BLaER1 treated with 17β-estradiol and CSF1 and Interleukin-3, amounts not matched to agents 10 nM and 100 nM (cell line): ENCODE measurements around the gene MTERF1.

Experiments
- H3K27ac ChIP-seq, 11 experiments: shearing (Covaris generic); formaldehyde crosslinking; 2 replicates each; pipeline ENCODE4 v1.8.1; 2022
- H3K27me3 ChIP-seq, 11 experiments: shearing (Covaris generic); formaldehyde crosslinking; 2 replicates each; pipeline ENCODE4 v1.8.1; 2022
- H3K36me3 ChIP-seq, 11 experiments: shearing (Covaris generic); formaldehyde crosslinking; 2 replicates each; pipeline ENCODE4 v1.8.1; 2022
- H3K4me1 ChIP-seq, 10 experiments: shearing (Covaris generic); formaldehyde crosslinking; 2 replicates each; pipeline ENCODE4 v1.8.1; 2022
- H3K4me2 ChIP-seq, 11 experiments: shearing (Covaris generic); formaldehyde crosslinking; 2 replicates each; pipeline ENCODE4 v1.8.1; 2022
- H3K4me3 ChIP-seq, 10 experiments: shearing (Covaris generic); formaldehyde crosslinking; 2 replicates each; pipeline ENCODE4 v1.8.1; 2022
- H3K9ac ChIP-seq, 11 experiments: shearing (Covaris generic); formaldehyde crosslinking; 2 replicates each; pipeline ENCODE4 v1.8.1; 2022
- H3K9me3 ChIP-seq, 11 experiments: shearing (Covaris generic); formaldehyde crosslinking; replicated peaks in 1 of 11; 2 replicates each; pipeline ENCODE4 v1.8.1; 2022
- H4K20me1 ChIP-seq, 11 experiments: shearing (Covaris generic); formaldehyde crosslinking; 2 replicates each; pipeline ENCODE4 v1.8.1; 2022
- Cebpa-rat ChIP-seq, 11 experiments: shearing (Covaris generic); IDR thresholded peaks; 2 replicates each; pipeline ENCODE4 v1.8.1; 2022

The MTERF1 gene

DNA sequence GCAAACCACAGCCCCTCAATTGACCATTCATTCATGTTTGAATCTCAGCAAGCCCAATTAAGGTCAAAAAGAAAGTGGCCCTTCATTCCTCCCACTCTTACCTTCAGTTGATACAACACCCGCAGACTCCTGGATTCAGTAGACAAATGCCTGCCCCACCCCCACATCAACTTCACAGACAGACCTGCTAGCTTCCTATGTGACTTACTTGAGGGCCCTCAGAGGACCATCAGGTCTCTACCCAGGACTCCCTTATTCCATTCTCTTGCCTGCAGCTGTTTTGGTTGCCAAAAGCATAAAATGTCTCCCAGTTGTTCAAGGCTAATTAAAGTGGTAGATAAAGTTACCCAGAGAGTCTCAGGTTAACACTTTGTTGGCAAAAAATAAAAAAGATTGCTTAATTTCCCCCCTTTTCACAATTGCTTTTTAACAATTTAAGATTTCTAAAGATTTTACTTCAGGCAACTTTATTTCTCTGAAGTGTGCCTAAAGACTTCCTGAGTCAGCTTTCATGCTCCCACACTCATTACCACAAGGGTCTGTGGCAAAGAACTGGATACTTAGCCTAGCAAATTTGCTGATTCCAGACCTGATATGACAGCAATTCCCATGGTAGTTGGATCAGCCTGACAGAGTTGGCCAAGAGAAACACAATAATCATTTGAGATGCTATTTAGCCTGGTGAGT, 3.3 kb upstream of the MTERF1 start:
- H3K36me3 ChIP-seq, result peaks cover 0 to 5% (median 1%) of the 10 kb centered on the region in 11 experiments; a peak in 15 of 22 replicates
- no peak for TF ChIP-seq Cebpa-rat (IDR thresholded peaks at IDR 0.05)
- peaks cover 8 to 25% (median 12%) of the 10 kb centered on the region in 10 experiments; a peak in 16 of 20 replicates for H3K4me1 ChIP-seq
- no peaks in the 10 kb centered on the region for H4K20me1 ChIP-seq
- H3K4me3 ChIP-seq, result no peak overlapping the region
- H3K9me3 ChIP-seq, result peaks cover 27 to 43% (median 34%) of the 10 kb centered on the region in 11 experiments
- H3K27ac ChIP-seq, result no peak overlapping the region
- no peaks in the 10 kb centered on the region for H3K27me3 ChIP-seq
- no peak overlapping the region for H3K9ac ChIP-seq
- peak overlapping the region in 2 of 11 experiments; percentile 10 to 50; a peak in 3 of 22 replicates for H3K4me2 ChIP-seq

DNA sequence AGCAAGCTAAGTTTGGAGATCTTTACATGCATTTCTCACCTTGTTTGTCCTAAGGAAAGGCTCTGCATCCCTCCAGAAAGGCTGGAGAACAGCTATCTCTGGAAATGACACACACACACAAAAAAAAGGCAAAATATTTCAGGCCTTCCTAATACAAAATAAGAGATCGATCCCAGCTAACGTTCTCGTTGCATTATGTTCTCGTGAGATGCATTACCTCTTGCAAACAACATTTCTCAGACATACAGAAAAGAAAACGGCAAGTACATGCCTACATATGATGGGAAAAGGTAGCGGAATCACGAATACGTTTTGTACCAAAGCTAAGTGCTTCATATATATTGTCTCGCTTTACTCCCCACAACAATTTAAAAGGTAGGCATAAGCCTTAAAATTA, 488 bp downstream of the MTERF1 start:
- H3K9ac ChIP-seq, result peak overlapping the region; percentile 77 to 88 (median 82)
- peak overlapping the region; percentile 75 to 91 (median 87) for H3K4me2 ChIP-seq
- TF ChIP-seq Cebpa-rat (IDR thresholded peaks at IDR 0.05), result no peak
- no peaks in the 10 kb centered on the region for H3K27me3 ChIP-seq
- peak overlapping the region; percentile 74 to 93 (median 82) for H3K4me3 ChIP-seq
- H3K27ac ChIP-seq, result peak overlapping the region; percentile 73 to 88 (median 81)
- H4K20me1 ChIP-seq, result peaks cover 0 to 5% (median 0%) of the 10 kb centered on the region in 11 experiments; a peak in 2 of 22 replicates
- peaks cover 30 to 43% (median 37%) of the 10 kb centered on the region in 11 experiments for H3K36me3 ChIP-seq
- H3K9me3 ChIP-seq, result peaks cover 0 to 11% (median 5%) of the 10 kb centered on the region in 11 experiments; a peak in 8 of 22 replicates
- H3K4me1 ChIP-seq, result peaks cover 12 to 38% (median 15%) of the 10 kb centered on the region in 10 experiments; a peak in 16 of 20 replicates

DNA sequence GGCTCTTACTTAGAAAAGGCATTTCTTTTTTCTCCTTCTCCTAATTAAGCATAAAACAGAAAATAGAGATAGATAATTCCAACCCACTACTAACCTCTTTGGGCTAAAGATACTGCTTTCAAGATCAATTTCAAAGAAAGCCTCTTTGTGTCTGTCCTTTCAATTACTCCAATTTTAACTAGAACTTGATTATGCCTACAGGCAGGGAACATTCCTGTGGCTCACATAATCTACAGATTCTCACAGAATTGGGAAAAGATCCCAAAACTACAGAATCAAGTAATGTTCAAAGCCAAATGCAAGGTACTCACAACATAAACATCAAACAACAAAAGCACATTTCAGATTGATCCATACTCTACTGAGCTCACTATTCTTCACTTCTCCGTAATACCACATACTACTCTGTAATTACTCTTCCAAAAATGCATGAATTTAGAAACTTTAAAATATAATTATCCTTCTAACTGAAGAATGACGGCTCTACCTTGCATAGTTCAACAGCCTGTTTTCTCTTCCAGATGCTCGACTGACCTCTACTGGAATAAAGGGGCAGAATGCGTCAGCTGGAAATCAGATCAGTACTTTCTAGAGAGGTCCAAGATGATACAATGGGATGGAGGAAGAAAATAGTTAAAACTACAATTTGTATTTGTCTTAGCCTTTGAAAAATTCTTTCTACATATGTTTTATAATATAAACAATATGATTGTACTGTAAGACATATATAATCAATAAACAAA, 3.9 kb downstream of the MTERF1 start:
- Histone ChIP-seq H3K27ac (no peak overlapping the region), H4K20me1 (peaks cover 0 to 7% (median 0%) of the 10 kb centered on the region in 11 experiments; a peak in 2 of 22 replicates), H3K4me2 (no peak overlapping the region), H3K9me3 (peaks cover 0 to 6% (median 4%) of the 10 kb centered on the region in 11 experiments; a peak in 9 of 22 replicates), H3K4me1 (peaks cover 12 to 23% (median 15%) of the 10 kb centered on the region in 10 experiments; a peak in 16 of 20 replicates), H3K27me3 (no peaks in the 10 kb centered on the region), H3K4me3 (no peak overlapping the region), H3K9ac (no peak overlapping the region), H3K36me3 (peaks cover 52 to 75% (median 63%) of the 10 kb centered on the region in 11 experiments)
- no peak for TF ChIP-seq Cebpa-rat (IDR thresholded peaks at IDR 0.05)

DNA sequence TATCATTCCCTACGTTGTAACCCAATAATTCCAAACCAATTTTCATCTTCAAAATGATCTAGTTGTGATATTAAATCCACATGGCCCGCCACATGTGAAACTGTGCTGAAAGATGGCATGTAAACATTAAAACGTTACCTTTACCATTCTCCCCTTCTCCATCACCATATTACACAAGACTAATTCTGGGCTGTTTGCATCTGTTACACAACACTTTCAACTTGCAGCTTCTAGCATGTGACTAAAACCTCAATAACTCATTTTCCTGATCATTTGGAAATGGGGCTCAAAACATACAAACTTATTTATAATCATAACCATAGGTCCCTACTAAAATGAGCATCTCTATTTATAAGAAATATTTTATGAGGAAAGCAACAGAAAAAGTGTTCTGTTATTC, 4.7 kb downstream of the MTERF1 start:
- no peak overlapping the region for H3K27ac ChIP-seq
- no peak overlapping the region for H3K9ac ChIP-seq
- peaks cover 0 to 7% (median 0%) of the 10 kb centered on the region in 11 experiments; a peak in 2 of 22 replicates for H4K20me1 ChIP-seq
- peaks cover 0 to 4% (median 0%) of the 10 kb centered on the region in 11 experiments; a peak in 1 of 22 replicates for H3K9me3 ChIP-seq
- TF ChIP-seq Cebpa-rat (IDR thresholded peaks at IDR 0.05), result no peak
- no peak overlapping the region for H3K4me2 ChIP-seq
- H3K27me3 ChIP-seq, result no peaks in the 10 kb centered on the region
- H3K4me3 ChIP-seq, result no peak overlapping the region
- peaks cover 52 to 78% (median 68%) of the 10 kb centered on the region in 11 experiments for H3K36me3 ChIP-seq
- peaks cover 12 to 23% (median 14%) of the 10 kb centered on the region in 10 experiments; a peak in 16 of 20 replicates for H3K4me1 ChIP-seq

DNA sequence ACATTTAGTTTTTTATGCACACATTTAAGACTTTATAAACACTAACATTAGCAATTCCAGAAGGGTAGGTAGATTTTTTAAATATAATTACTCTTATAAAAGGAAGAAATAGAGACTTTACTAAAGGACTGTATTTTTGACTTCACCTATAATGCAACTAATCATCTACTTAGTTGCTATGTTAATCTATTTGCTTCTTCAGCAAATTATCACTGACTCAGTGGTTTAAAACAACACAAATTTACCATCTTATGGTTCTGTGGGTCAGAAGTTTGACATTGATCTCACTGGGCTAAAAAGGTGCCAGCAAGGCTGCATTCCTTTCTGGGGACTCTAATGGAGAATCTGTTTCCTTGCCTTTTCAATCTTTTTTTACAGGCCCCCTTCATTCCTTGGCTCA, 7.6 kb downstream of the MTERF1 start:
- TF ChIP-seq Cebpa-rat (IDR thresholded peaks at IDR 0.05), result no peak
- Histone ChIP-seq H3K4me2 (no peak overlapping the region), H3K9me3 (peaks cover 0 to 4% (median 0%) of the 10 kb centered on the region in 11 experiments; a peak in 1 of 22 replicates), H3K36me3 (peaks cover 48 to 76% (median 61%) of the 10 kb centered on the region in 11 experiments), H4K20me1 (peaks cover 0 to 7% (median 0%) of the 10 kb centered on the region in 11 experiments; a peak in 2 of 22 replicates), H3K27me3 (no peaks in the 10 kb centered on the region), H3K4me3 (no peak overlapping the region), H3K4me1 (peaks cover 0 to 7% (median 0%) of the 10 kb centered on the region in 10 experiments; a peak in 1 of 20 replicates), H3K27ac (no peak overlapping the region), H3K9ac (no peak overlapping the region)

DNA sequence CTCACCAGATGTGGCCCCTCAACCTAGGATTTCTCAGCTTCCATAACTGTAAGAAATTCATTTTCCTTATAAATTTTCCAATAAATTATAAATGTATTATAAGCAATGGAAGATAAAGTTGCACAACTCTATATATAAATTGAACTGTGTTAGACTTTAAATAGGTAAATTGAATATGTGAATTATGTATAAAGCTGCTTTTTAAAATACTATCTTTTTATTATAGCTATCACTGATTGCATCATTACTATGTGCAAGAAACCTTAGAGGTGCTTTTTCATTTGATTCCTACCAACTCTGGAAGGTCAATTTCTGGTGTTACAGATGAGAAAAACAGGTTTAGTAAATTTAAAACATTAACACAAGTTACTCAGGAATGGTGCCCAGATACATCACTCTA, 8.4 kb downstream of the MTERF1 start:
- Histone ChIP-seq H3K27me3 (no peaks in the 10 kb centered on the region), H3K36me3 (peaks cover 44 to 71% (median 59%) of the 10 kb centered on the region in 11 experiments), H4K20me1 (peaks cover 0 to 7% (median 0%) of the 10 kb centered on the region in 11 experiments; a peak in 3 of 22 replicates), H3K27ac (no peak overlapping the region), H3K4me2 (no peak overlapping the region), H3K9me3 (peaks cover 0 to 4% (median 0%) of the 10 kb centered on the region in 11 experiments; a peak in 1 of 22 replicates), H3K4me3 (no peak overlapping the region), H3K4me1 (peaks cover 0 to 7% (median 0%) of the 10 kb centered on the region in 10 experiments; a peak in 1 of 20 replicates), H3K9ac (no peak overlapping the region)
- no peak for TF ChIP-seq Cebpa-rat (IDR thresholded peaks at IDR 0.05)

DNA sequence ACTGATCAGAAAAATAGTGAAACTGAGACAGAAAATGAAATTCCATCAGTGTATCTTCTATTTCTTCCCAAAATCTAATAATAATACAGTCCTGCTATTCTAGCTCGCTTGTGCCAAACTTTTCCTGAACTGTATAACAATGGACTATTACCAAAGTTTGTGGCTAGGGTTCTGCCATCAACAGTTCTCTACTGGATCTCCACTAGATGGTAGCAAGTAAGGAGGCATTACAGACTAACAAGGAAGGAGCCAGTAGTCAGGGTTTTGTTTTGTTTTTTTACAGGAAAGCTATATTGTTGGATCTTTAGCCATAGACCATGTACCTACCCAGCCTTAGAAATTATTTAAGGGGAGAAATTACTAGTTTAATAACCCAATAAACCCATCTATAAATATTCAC, 10.8 kb downstream of the MTERF1 start:
- no peak overlapping the region for H3K27ac ChIP-seq
- no peak overlapping the region for H3K9ac ChIP-seq
- peaks cover 0 to 4% (median 0%) of the 10 kb centered on the region in 11 experiments; a peak in 1 of 22 replicates for H4K20me1 ChIP-seq
- TF ChIP-seq Cebpa-rat (IDR thresholded peaks at IDR 0.05), result no peak
- no peak overlapping the region for H3K4me2 ChIP-seq
- H3K27me3 ChIP-seq, result no peaks in the 10 kb centered on the region
- peaks cover 0 to 8% (median 0%) of the 10 kb centered on the region in 10 experiments; a peak in 3 of 20 replicates for H3K4me1 ChIP-seq
- H3K4me3 ChIP-seq, result no peak overlapping the region
- peaks cover 26 to 64% (median 44%) of the 10 kb centered on the region in 11 experiments for H3K36me3 ChIP-seq
- H3K9me3 ChIP-seq, result peaks cover 0 to 7% (median 4%) of the 10 kb centered on the region in 11 experiments; a peak in 7 of 22 replicates

DNA sequence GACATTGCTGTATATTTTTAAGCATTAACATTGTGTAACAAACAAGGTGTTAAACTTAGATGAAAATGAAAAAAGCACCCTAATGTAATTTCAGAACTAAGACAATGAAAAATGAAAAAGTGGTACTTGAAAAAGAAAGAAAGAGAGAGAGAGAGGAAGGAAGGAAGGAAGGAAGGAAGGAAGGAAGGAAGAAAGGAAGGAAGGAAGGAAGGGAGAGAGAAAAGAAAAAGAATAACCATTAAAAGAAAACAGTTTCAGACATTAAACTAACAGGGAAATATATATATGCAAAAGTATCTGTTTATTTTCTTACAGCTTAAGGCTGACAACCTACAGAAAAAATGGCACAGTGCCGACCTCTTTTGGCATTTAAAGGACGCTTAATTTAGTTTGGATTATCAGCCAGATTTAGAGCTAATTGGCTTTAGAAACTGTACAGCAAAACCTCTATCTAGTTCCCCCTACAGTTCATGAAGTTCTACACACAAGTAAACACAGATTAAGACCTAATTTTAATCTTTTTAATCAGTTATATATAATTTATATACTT, 13.8 kb downstream of the MTERF1 start:
- Histone ChIP-seq H3K9me3 (peaks cover 0 to 11% (median 7%) of the 10 kb centered on the region in 11 experiments; a peak in 7 of 22 replicates), H3K4me2 (peak overlapping the region in 3 of 11 experiments; percentile 22 to 36 (median 27); a peak in 3 of 22 replicates), H4K20me1 (peaks cover 0 to 4% (median 0%) of the 10 kb centered on the region in 11 experiments; a peak in 1 of 22 replicates), H3K27ac (no peak overlapping the region), H3K36me3 (peaks cover 10 to 43% (median 22%) of the 10 kb centered on the region in 11 experiments; a peak in 20 of 22 replicates), H3K4me1 (peaks cover 0 to 8% (median 0%) of the 10 kb centered on the region in 10 experiments; a peak in 3 of 20 replicates), H3K4me3 (no peak overlapping the region), H3K27me3 (no peaks in the 10 kb centered on the region), H3K9ac (no peak overlapping the region)
- TF ChIP-seq Cebpa-rat (IDR thresholded peaks at IDR 0.05), result no peak
